Eye (tissue), 1 donor: ENCODE data around the gene RNF115.
"Not testable (repeated sequence)": the region's sequence is repeated elsewhere in the genome, so short reads cannot be mapped to it uniquely, and the experiment has no call there.

Source experiments
- DNase-seq: peaks from one replicate; pipeline ENCODE4 v3.0.0-alpha.2; 2015

Gene RNF115

DNA sequence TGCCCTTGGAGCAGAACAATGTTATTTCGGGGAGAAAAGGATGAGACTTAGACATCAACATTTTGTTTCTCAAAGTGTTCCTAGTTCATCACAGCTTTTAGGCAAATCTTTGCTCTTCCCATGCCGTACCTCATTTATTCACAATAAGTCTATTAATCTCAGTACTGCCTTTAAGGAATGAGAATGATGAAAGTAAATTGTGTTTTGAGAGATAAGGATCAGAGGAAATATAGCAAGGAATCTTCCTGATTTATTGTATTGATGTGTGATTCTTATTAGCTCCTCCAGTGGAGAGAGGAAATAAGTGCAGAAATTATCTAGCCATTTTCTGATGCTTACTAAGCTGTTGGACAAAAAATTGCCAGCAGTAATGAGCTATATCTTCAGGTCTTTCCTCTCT, 2.1 kb upstream of the RNF115 start:
- DNase-seq = no peak

DNA sequence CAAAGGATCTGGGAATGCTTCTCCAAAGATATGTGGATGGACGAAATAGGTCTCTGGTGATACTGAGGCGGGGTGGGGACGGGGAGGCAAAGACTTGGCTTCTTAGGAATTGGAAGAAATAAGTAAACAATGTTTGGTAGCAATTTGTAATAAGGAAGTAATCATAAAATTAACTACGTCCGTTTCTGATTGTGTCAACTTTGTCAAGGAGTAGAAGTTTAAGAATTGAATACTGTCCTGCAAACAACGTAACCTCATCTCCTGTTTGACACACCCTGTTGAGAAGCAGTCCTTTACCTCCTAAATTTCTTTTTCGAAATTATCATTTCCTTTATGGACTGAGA, 576 bp upstream of the RNF115 start:
- DNase-seq = no peak

DNA sequence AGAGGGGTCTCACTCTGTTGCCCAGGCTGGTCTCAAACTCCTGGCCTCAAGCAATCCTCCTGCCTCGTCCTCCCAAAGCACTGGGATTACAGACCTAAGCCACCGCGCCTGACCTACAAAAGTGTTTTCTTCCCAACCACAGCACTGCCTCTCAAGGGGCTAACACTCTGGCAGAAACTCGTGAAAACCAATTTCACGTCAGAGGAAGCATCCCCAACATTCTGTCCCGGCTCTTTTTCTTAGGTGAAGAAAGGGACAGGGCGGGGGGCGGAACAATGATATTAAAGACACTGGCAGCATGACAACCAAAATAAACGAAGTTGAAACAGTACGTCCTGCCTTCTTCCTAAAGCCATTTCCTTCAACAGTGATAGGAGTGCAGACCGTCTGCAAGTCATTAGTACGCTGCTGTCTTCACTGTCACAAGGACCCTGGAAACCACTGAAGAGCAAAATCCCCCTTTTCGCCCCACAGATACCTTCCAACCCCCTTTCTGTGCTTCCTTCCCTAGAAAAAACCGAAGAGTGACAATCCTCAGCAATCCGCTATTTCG, 1.0 kb downstream of the RNF115 start:
- DNase-seq = not testable (repeated sequence)

DNA sequence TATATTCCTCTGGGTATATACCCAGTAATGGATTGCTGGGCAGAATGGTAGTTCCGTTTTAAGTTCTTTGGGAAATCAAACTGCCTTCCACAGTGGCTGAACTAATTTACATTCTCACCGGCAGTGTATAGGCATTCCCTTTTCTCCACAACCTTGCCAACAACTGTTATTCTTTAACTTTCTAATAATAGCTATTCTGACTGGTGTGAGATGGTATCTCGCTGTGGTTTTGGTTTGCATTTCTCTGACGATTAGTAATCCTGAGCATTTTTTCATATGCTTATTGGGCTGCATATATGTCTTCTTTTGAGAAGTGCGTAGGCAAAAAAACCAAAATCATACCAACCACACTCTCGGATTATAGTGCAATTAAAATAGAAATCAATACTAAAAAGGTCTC, 5.8 kb downstream of the RNF115 start:
- DNase-seq = not testable (repeated sequence)

DNA sequence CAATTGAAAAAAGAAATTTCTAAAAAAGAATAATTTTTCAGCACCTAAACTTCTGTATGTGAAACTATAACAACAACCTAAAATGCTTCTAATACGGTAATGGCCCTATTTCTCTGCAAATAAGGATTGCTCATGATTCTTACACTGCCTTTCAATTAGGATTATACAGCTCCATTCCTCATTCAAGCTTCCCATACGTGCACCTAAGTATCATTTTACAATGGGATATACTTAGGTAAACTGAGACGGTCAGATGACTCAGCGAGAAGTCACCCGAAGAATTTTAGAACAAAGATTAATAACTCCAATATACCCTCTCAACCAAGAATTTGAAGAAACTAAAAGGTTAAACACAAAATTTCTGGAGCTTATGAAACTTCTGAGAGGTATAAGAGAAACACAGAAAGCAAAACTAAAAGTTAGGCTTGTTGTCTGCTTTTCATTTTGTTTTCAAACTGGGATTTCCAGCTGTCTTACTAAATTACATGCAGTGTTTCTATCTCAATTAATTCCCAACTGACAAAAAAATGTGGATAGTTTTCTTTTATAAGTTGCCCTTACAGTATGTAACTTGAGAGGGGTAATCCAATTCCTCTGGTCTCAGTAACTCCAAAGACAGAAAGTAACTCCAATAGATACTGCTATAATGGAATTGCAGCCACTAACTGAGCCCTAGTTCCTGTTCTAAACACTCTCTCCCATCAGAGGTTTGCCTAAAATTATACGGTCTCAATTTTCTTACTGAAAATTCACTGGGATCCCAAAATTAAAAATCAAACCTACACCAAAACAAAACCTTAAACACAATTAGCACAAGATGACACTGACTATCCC, 10.7 kb downstream of the RNF115 start:
- not testable (repeated sequence) for DNase-seq

DNA sequence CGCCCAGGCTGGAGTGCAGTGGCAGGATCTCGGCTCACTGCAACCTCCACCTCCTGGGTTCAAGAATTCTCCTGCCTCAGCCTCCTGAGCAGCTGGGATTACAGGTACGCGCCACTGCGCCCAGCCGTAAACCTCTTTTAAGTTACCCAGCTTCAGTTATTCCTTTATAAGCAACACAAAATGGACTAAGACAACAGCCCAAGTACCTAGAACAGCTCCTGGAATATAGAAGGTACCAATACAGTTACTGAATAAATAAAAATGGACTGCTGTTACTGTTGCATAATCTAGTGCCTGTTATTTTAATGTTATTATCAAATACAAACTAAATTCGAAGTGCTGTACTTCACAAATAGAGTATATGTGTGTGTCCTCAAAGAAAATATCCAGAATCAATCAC, 17.1 kb downstream of the RNF115 start:
- DNase-seq = no peak

DNA sequence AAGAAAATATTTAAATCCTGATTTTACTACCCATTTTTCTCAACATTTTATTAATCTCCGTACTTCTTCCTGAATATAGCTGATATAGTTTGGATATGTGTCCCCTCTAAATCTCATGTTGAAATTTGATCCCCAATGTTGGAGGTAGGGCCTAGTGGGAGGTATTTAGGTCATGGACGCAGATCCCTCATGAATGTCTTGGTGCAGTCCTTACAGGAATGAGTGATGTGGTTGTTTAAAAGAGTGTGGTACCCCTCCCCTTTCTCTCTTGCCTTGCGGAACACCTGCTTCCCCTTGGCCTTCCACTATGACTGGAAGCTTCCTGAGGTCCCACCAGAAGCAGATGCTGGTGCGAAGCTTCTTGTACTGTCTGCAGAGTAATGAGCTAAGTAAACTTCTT, 17.5 kb downstream of the RNF115 start:
- DNase-seq = no peak

DNA sequence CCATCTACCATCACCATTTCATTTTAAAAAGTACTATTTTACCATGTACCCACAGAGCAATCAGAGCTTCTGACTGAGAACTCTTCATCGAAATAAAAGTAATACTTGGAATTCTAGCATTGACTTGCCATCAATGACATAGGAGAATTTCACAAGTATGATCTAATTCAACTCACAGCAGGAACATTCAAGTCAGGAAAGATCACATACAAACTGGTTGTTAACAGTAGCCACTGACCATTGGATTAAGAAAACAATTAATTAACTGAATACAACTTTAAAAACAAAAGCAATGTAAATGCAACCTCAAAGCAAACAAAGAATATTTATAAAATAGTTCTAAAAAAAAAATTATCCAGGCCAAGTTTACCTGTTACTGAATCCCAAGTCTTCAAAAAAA, 18.8 kb downstream of the RNF115 start:
- no peak for DNase-seq

DNA sequence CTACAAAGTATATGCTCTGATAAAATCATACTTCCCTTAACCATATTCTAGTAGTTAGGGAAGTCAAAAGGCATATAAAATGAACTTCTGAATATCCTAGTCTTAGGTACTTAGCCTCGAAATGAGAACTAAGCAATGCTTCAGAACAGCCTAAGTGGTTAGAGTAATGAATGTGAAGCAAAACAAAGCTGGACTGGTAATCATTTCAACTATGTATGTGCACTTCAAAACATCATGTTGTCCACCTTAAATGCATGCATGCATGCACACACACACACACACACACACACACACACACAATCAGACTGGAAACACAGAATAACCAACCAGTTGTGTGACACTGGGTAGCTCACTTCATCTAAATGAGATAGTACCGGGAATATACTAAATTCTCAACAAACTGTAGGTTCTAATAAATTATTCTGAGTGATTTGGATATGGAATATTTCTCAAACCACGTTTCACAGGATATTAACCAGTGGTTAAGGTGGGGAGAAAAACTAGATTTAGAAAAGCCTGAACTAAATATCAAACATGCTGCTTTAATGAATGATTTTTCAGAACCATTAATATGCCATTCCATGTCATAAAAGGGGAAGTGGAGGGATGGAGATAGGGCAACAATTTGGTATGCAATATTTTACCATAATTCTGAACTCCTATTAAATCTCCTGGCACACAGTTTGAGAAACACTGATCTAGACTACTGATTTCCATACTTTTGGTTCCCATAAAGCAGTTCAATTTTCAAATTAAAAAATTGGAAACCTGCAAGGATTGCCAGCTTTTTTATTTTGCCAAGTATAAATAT, 19.5 kb downstream of the RNF115 start:
- peak; percentile 24 for DNase-seq

DNA sequence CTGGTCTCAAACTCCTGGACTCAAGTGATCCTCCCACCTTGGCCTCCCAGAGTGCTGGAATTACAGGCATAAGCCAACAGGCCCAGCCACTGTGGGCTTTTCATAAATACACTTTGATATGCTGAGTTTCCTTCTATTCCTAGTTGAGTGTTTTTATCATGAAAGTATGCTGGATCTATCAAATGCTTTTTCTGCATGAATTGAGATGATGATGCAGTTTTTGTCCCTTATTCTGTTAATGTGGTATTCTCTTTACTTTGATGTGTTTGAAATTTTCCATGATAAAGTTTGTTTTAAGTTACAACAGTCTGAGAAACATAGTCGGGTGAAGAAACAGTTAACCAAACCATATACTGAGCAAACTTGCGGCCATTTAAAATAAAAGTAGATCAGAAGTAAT, 24.1 kb downstream of the RNF115 start:
- no peak for DNase-seq

DNA sequence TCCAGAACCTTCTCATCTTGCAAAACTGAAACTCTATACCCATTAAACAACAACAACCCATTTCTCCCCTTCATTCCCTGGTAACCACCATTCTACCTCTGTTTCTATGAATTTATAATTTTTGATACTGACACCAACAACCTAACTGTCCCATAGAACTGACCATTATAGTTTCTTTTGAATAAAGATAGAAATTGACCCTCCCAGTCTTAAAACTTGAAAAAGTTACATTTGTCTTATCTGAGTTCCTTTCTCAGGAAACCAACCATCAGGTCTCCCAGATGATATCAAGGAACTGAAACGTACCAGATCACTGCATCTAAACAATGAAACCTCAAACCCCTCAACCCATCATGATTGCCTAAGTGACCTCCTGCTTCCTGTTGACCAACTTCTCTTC, 27.1 kb downstream of the RNF115 start:
- DNase-seq = no peak

DNA sequence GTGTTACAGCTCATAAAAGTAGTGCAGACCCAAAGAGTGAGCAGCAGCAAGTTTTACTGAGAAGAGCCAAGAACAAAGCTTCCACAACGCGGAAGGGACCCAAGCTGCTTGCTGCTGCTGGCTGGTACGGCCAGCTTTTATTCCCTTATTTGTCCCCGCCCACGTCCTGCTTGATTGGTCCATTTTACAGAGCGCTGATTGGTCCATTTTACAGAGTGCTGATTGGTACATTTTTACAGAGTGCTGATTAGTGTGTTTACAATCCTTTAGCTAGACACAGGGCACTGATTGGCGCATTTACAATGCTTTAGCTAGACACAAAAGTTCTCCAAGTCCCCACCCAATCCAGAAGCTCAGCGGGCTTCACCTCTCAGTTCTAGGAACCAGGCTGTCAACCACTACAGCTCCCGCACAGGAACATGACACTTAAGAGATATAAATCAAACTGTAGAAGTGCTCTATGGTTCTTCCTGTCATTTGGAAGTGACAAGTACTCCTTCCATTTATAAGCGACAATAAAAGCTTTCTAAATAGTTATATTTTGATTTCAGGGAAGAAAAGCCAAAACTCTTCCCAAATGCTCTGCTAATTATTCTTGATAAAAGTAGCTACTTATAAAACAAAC, 28.5 kb downstream of the RNF115 start:
- DNase-seq = no peak

DNA sequence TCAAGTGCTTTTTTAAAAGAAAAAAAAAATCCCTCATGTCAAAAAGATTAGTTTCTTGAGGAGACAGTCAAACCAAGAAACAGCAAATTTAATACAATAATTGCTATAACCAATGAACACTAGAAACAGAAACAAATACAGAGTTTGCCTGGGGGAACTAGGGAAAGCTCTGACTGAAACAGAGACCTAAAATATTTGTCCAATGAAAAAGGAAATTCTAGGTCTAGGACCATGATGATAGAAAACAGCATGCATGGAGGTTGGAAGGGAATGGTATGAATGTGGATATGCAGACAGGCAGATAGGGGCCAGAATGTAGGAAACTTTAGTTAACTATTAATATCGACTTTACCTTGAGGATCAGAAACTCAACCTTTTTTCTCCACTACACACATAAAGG, 31.4 kb downstream of the RNF115 start:
- no peak for DNase-seq

DNA sequence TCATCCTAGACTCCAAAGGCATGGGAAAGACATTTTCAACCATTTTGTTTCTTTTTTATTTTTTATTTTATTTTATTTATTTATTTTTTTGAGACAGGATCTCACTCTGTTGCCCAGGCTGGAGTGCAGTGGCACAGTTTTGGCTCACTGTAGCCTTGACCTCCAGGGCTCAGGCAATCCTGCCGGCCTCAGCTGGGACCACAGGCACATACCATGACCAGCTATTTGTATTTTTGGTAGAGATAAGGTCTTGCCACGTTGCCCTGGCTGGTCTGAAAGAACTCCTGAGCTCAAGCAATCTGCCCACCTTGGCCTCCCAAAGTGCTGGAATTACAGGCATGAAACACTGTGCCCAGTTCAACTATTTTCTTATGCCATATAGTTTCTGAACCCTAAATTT, 32.0 kb downstream of the RNF115 start:
- not testable (repeated sequence) for DNase-seq

DNA sequence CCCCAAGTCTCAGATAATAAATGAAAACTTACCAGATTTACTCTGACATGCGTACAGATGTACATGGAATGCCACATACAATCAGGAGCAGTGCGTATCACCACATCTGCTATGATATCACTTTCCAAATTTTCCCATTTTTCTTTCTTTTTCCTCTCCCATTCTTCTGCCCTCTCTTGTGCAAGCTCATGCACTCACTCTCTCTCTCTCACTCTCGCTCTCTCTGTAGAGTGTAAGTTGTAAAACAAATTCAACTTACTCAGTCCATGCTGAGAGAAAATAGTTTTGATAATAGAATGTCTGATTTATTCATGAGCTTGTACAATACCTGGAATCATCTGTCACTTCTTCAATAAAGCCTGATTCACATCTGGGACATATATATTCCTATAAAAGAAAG, 35.3 kb downstream of the RNF115 start:
- DNase-seq = no peak

DNA sequence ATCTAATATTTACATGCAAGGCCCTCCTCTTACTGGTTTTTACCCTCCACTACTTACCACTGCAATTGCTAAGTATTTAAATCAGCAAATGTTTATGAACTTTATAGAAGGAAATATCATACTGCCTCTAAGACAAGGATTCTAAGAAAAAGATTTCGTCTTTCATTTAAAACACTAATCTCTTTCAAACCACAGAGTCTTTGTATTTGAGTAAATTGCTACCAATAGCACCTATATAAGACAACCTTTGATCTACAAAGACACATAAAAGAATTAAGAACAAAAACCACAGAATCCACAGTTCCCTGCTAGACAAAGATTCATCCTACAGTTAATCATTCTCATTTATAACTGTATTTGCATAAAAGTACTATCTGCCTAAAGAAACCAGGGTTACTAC, 37.6 kb downstream of the RNF115 start:
- DNase-seq = no peak

DNA sequence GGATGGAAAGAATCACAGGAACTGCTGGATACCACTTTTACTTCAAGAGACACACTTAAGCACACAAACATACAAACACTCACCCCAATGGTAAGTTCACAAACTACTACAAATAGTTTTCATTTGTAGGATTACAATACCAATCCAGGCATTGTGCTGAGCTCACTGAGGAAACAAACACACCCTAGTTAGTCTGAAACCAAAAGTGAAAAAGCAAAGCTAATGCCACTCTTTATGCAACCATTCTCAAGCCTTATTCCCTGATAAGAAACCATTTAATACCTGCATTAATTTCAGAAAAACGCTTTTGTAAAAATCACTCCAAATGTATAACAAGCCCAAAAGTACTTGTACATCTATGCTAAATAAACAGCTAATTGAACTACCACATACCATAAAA, 38.3 kb downstream of the RNF115 start:
- DNase-seq = no peak

DNA sequence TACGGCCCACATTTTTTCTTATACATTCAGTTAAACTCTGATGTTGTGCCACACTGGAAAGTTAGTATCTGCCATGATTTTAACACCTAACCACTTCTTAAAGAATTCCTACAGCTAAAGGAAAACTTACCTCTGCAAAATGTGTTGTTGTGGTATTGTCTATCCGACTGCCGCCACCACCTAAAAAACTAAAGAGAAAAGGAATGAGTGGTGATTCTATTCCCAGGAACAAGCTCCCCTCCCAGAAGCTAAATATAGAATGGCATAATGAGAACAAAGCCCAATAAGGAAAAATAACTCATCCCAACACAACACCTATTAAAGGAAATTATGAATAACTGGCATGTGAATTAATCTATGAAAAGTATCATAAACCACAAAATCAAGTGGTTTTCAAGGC, 39.5 kb downstream of the RNF115 start:
- DNase-seq = no peak

DNA sequence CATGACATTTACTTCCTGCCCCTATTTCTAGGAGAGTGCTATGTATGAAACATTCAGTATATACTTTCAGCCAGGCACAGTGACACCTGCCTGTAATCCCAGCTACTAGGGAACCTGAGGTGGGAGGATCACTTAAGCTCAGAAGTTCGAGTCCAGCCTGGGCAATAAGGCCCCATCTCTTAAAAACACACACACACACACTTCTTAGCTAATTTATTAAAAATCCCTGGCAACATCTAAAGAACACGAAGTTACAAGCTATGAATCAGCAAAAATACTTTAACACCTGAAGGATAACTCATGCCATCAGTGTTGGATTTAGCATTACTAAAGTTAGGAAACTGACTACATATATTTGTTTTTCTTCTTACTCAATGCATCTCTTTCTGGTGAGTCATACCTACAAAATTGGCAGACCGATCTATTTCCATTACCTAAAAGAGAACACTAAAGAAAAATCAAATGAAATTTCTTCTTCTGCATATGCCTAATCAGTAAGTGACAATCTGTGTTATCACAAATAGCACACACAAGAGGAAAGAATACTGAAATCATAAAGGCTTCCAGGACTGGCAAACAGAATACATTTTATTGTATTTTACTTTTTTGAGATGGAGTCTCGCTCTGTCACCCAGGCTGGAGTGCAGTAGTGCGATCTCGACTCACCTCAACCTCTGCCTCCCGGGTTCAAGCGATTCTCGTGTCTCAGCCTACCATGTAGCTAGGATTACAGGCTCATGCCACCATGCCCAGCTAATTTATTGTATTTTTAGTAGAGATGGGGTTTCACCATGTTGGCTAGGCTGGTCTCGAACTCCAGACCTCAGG, 41.4 kb downstream of the RNF115 start:
- DNase-seq = no peak

DNA sequence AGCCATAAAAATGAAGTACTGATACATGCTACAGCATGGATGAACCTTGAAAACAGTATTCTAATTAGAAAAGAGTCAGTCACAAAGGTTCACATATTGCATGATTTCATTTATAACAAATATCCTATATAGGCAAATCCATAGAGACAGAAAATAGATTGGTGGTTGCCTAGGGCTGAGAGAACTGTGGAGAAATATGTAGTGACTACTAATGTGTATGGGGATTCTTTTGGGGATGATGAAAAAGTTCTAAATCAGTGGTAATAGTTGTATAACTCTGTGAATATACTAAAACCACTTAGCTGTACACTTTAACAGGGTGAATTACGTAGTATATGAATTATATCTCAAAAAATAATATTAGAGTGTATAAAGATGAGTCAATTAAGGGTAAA, 45.8 kb downstream of the RNF115 start:
- DNase-seq = no peak

DNA sequence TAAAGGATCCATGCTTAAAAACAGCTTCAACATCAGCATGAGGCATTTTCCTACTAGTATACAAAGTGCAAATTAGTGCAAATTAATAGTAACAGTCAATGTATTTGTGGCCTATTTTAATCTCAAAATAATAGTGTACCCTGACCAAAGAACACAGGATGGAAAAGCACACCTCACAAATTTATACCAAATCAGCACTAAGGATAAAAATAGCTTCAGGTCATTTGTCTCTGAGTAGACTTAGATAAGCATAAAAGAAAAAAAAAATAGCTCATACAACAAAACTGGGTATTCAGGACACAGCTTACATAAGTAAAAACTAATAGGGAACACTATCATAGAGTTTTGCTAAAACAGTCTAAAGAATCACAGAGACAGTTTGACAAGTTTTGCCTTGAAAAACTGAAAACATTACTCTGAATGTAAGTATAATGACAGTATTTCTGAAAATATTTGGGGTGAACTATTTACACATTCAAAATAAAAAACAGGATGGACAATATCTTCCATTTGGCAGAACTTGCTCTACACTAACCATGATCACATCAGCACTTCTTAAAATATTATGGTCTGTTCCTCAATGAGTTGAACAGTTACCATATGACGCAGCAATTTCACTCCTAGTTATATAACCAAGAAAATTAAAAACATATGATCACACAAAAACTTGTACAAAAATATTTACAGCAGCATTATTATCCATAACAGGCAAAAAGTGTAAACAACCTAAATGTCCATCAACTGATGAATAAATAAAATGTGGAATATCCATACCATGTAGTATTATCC, 46.3 kb downstream of the RNF115 start:
- peak; percentile 8 for DNase-seq

DNA sequence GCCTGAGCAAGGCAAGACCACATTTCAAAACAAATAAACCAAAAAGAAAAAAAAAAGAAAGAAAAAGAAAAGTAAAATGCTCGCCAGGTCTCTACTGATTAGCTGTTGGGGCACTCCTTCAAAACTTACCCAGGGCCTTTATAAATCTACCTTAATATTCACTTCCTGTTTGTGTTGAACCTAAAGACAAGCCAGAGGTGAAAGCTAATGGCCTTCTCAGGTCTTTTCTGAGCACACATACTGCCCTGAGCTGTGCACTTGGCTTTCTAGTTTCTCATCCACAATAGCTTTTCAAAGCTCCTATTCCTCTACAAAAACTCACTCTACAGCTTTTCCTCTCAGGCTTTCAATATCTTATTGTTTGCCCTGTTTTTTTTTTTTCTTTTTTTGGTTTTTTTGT, 50.5 kb downstream of the RNF115 start:
- DNase-seq = no peak
